HG02763 (cell line): ENCODE measurements around the gene REC8.

Experiments
- ATAC-seq: cut with Tn5 transposase; IDR thresholded peaks from one replicate; pipeline ENCODE4 v1.9.1; 2021; ENCODE audit warnings: mild to moderate bottlenecking, moderate library complexity; ENCODE audit not compliant: unreplicated experiment

REC8 gene

GRCh38 chr14:24138396-24139271, 33.2 kb upstream of the REC8 start:
- ATAC-seq, result no peak

- no peak for ATAC-seq
These were observed 32.5 kb upstream of the REC8 start for GRCh38 chr14:24139272-24139934.

GRCh38 chr14:24141097-24141880, 30.6 kb upstream of the REC8 start, which contains the start of gene EMC9:
TSS of gene EMC9 (minus strand) at chr14:24141591. CDS start at chr14:24141304, 287 bp downstream.
- ATAC-seq, result peak; percentile 83

- no peak for ATAC-seq
These were observed 28.4 kb upstream of the REC8 start for GRCh38 chr14:24143511-24143910.

GRCh38 chr14:24144451-24144850, 27.4 kb upstream of the REC8 start:
- no peak for ATAC-seq

- ATAC-seq, result no peak
These were observed 26.7 kb upstream of the REC8 start for GRCh38 chr14:24145219-24145618.

- no peak for ATAC-seq
These were observed 26.0 kb upstream of the REC8 start for GRCh38 chr14:24145690-24146452.

- ATAC-seq, result peak; percentile 62
These were observed 25.4 kb upstream of the REC8 start, which contains the start of gene PSME2 for GRCh38 chr14:24146453-24146977. TSS of gene PSME2 (minus strand) at chr14:24146610. CDS start at chr14:24146581, 29 bp downstream.

GRCh38 chr14:24146978-24147760, 24.7 kb upstream of the REC8 start, which contains the start of gene RNF31:
TSS of gene RNF31 (plus strand) at chr14:24147498. CDS start at chr14:24147699, 201 bp downstream.
- peak; percentile 78 for ATAC-seq

GRCh38 chr14:24147761-24148428, 24.0 kb upstream of the REC8 start:
- no peak for ATAC-seq

GRCh38 chr14:24149302-24149969, 22.4 kb upstream of the REC8 start:
- no peak for ATAC-seq

- no peak for ATAC-seq
These were observed 21.8 kb upstream of the REC8 start for GRCh38 chr14:24150061-24150460.

GRCh38 chr14:24150567-24150966, 21.3 kb upstream of the REC8 start:
- ATAC-seq, result no peak

GRCh38 chr14:24150993-24151392, 20.9 kb upstream of the REC8 start:
- ATAC-seq, result no peak

- no peak for ATAC-seq
These were observed 20.3 kb upstream of the REC8 start for GRCh38 chr14:24151404-24152080.

- ATAC-seq, result no peak
These were observed 16.8 kb upstream of the REC8 start for GRCh38 chr14:24155100-24155499.

GRCh38 chr14:24156840-24157239, 15.0 kb upstream of the REC8 start:
- ATAC-seq, result no peak

- ATAC-seq, result no peak
These were observed 14.5 kb upstream of the REC8 start for GRCh38 chr14:24157331-24157730.
